Activated CD4-positive, alpha-beta T cell treated with anti-CD3 and anti-CD28 coated beads for 1 hour (primary cell): ENCODE data around the gene PLEK2.
"Not testable (repeated sequence)": the region's sequence is repeated elsewhere in the genome, so short reads cannot be mapped to it uniquely, and the experiment has no call there.

Experiments used
- DNase-seq: peaks from one replicate; pipeline ENCODE4 v3.0.0-alpha.2; 2020

Gene PLEK2

DNA sequence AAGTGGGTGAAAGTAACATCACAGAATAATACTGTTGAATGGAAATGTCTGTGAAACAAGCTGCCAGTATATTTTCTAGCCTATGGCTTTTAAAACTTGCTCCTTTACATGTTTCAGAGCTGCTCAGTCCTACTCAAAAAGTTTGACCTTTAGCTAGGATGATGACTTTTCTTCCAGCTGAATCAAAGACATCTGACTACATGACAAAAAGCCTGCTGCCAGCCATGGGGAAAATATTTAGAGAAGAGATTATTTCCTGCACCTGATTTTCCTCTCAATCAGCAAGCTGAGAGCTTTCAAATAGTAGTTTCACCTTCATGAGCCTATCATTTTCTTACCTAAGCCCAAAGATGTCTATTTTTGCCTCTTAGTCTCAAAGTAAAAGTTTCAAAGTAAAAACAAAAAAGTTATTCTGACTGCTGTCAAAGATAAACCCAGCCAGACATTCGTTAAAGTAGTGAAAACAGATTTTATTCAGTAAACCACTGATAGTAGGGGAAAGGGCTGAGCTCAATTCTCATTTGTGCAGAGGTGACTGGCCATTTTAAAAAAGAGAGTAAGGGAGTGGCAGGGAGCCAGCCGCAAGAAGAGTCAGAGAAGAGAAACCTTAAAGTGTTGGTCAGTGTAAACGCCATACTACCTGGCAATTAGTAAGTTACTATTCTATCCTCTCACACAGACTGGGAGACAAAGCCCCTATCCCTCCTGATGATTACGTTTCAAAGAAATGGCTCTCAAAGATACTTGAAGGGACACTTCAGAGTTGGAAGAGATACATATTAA lies 54.6 kb downstream of the PLEK2 start:
- no peak for DNase-seq

GRCh38 chr14:67352055-67352454 lies 59.9 kb downstream of the PLEK2 start:
- no peak for DNase-seq

DNA sequence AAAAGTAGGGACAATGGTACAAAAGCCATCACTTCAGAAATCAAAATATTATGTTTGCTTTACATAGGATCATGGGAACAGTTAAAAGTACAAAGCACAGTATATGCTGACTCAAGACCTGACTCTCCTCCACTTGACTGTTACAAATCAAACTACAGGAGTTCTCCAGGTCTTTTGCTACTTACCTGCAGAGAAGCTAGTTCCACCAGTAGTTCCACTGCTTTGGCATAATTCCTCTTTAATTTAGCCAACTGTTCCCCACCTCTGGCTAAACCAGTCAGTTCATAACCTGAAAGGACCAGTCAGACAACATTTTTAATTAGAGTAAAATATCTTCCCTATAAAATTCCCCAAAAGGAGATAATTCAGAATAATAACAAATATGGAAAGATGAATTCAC lies 66.4 kb downstream of the PLEK2 start:
- DNase-seq: no peak

DNA sequence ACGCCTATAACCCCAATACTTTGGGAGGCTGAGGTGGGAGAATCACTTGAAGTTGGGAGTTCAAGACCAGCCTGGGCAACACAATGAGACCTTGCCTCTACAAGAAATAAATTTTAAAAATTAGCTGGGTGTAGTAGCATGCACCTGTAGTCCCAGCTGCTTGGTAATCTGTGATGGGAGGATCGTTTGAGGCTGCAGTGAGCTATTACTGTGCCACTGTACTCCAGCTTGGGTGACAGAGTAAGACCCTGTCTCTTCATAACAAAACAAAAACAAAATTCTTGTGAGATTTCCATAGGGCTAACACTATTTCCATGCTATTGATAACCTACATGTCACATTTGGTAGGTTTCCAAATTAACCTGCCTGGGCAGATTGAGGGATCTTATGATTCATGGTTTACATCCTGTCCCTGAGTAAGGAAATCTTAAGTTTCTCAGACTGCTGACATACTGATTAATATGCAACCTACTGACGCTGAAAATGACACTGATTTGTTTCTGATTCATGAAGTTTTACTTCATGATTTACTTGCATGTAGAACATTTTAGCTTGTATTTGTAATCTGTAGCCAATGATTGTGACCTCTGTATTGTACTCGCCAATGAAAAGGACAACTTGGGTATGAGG lies 68.2 kb downstream of the PLEK2 start:
- DNase-seq: no peak

DNA sequence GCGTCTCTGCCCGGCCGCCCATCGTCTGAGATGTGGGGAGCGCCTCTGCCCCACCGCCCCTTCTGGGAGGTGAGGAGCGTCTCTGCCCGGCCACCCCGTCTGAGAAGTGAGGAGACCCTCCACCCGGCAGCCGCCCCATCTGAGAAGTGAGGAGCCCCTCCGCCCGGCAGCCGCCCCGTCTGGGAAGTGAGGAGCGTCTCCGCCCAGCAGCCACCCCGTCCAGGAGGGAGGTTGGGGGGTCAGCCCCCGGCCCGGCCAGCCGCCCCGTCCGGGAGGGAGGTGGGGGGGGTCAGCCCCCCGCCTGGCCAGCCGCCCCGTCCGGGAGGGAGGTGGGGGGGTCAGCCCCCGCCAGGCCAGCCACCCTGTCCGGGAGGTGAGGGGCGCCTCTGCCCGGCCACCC lies 70.7 kb downstream of the PLEK2 start:
- DNase-seq: not testable (repeated sequence)
